LNCAP (cell line): Measurements from ENCODE around the gene SNX9.

Experiments
- CTCF ChIP-seq: fragments of 450-650 bp; IDR thresholded peaks from 2 replicates; pipeline ENCODE4 v1.5.1; 2017; ENCODE audit warnings: mild to moderate bottlenecking

The SNX9 gene

GRCh38 chr6:157785636-157786035, 37.4 kb upstream of the SNX9 start:
- no peak for TF ChIP-seq CTCF

GRCh38 chr6:157786221-157786620, 36.8 kb upstream of the SNX9 start:
- TF ChIP-seq CTCF: no peak

DNA sequence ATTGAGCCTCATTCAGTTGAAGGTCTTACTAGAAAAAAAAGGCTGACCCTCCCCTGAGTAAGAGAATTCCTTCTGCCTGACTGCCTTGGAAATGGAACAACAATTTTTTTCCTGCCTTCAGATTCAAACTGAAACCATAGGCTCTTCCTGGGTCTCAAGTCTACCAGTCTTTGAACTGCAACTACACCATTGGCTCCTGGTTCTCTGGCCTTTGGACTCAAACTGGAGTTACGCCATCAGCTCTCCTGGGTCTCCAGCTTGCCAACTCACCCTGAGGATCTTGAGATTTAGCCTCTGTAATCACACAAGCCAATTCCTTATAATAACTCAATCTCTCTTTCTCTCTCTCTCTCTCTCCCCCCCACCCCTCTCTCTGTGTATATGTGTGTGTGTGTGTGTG, 36.0 kb upstream of the SNX9 start:
- no peak for TF ChIP-seq CTCF

DNA sequence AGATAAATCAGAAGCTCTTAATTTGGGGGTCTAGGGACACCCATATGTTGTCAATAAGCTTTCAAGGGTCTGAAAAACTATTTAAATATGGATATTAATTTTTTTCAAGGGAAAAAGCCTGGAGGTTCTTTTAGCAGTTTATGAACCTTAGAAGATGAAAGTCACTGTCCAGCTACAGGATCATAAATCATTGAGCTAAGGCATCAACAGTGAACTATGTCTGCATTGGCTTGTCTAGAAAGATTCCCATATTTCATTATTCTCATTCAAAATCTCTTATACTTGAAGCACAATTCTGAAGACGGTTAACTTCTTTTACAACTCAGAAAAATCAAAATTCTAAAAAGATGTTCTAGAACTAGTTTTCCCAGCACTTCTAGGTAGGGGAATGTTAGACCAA, 34.9 kb upstream of the SNX9 start:
- TF ChIP-seq CTCF: no peak

DNA sequence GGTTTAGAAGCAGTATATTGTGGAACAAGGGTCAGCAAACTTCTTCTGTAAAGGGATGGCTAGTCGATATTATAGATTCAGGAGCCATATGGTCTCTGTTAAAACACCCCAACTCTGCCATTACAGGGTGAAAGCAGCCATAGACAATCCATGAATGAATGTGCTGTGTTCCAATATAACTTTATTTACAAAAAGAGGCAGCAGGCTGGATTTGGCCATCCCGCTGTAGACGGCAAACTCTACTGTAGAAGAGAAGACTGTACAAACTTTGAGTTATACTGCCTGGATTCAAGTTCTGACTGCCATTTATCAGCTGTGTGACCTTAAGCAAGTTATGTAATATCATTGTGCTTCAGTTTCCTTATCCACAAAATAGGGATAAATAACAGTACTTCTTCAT, 33.7 kb upstream of the SNX9 start:
- TF ChIP-seq CTCF: no peak

GRCh38 chr6:157789861-157790260, 33.2 kb upstream of the SNX9 start:
- no peak for TF ChIP-seq CTCF

DNA sequence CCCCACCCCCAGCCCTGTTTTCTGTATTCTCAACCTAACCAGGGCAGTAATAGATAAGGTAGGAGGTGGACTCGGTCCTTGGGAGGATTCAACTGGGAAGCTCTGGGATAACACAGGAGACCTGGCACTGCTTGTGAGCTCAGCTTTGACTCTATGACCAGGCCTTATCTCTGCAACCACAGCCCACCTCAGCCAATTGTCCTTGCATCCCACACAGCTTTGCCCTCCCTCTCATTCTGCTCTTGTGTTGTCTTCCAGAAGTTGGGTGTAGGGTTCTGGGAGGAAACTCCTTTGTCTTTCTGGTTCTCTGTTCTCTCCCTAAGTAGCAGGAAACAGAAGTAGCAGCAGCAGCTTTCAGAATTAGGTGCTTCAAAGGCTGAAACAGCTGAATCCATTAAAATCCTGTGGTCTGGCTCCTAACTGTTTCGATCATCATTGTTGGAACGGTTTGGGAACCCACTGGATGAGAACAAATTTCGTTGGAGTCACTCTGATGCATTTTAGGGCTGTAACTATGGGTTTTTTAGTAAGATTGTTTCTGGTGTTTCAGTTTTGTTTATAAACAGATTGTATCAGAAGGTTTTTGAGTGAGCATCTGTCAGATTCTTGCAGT, 32.4 kb upstream of the SNX9 start:
- no peak for TF ChIP-seq CTCF

DNA sequence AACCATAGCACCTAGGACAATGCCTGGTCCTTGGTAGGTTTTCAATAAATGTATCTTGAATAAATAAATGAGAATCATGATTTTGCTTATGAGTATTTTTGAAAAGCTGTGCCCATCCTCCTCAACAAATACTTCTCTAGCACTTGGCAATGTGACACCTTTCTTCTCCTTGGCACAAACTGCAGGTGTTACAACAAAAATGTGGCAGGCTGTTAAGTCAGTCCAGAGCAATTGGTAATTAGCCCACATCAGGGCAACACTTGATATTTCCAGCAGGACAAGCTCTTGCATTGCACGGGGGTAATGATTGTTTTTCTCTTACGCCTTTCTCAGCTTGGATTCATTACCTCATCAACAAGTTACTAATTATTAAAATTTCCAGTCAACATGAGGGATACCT, 31.6 kb upstream of the SNX9 start:
- no peak for TF ChIP-seq CTCF
